Measurements from ENCODE around the gene SEC31B. TPM values are rescaled to one million over a fixed set of nuclear protein-coding genes. Genes with fewer than 3 reads are reported as not detected.

Gene SEC31B
- total RNA-seq, 1 donor from 2014 or later = 6.9 TPM

- no peak for DNase-seq (ENCODE audit: low read depth)
These were observed 16.7 kb downstream of the SEC31B start for GRCh38 chr10:100502926-100503494.

GRCh38 chr10:100501423-100501822 lies 18.2 kb downstream of the SEC31B start:
- DNase-seq (ENCODE audit: low read depth) = no peak

- DNase-seq (ENCODE audit: low read depth) = no peak
These were observed 21.6 kb downstream of the SEC31B start for GRCh38 chr10:100498059-100498458.

GRCh38 chr10:100496567-100496966 lies 23.1 kb downstream of the SEC31B start:
- DNase-seq (ENCODE audit: low read depth) = no peak

GRCh38 chr10:100490531-100490930 lies 29.1 kb downstream of the SEC31B start:
- no peak for DNase-seq (ENCODE audit: low read depth)

- no peak for DNase-seq (ENCODE audit: low read depth)
These were observed 30.3 kb downstream of the SEC31B start for GRCh38 chr10:100489396-100489795.

GRCh38 chr10:100487529-100487928 lies 32.1 kb downstream of the SEC31B start:
- no peak for DNase-seq (ENCODE audit: low read depth)

GRCh38 chr10:100485801-100486495 lies 33.7 kb downstream of the SEC31B start:
- DNase-seq (ENCODE audit: low read depth) = no peak

- no peak for DNase-seq (ENCODE audit: low read depth)
These were observed 34.3 kb downstream of the SEC31B start for GRCh38 chr10:100485366-100485765.

GRCh38 chr10:100483876-100484666 lies 35.6 kb downstream of the SEC31B start:
- DNase-seq (ENCODE audit: low read depth) = no peak

- DNase-seq (ENCODE audit: low read depth) = no peak
These were observed 36.9 kb downstream of the SEC31B start for GRCh38 chr10:100482834-100483185.

- DNase-seq (ENCODE audit: low read depth) = peak; percentile 74
These were observed 37.4 kb downstream of the SEC31B start for GRCh38 chr10:100482181-100482833.

- DNase-seq (ENCODE audit: low read depth) = peak; percentile 92
These were observed 38.1 kb downstream of the SEC31B start for GRCh38 chr10:100481462-100482081.

- no peak for DNase-seq (ENCODE audit: low read depth)
These were observed 39.7 kb downstream of the SEC31B start for GRCh38 chr10:100480002-100480401.

- no peak for DNase-seq (ENCODE audit: low read depth)
These were observed 40.6 kb downstream of the SEC31B start for GRCh38 chr10:100479037-100479436.

GRCh38 chr10:100477970-100478369 lies 41.7 kb downstream of the SEC31B start:
- no peak for DNase-seq (ENCODE audit: low read depth)

GRCh38 chr10:100470367-100470766 lies 49.3 kb downstream of the SEC31B start:
- no peak for DNase-seq (ENCODE audit: low read depth)

GRCh38 chr10:100469756-100470155 lies 49.9 kb downstream of the SEC31B start:
- peak; percentile 2 for DNase-seq (ENCODE audit: low read depth)

GRCh38 chr10:100468978-100469377 lies 50.7 kb downstream of the SEC31B start:
- no peak for DNase-seq (ENCODE audit: low read depth)

GRCh38 chr10:100468322-100468721 lies 51.3 kb downstream of the SEC31B start:
- no peak for DNase-seq (ENCODE audit: low read depth)

GRCh38 chr10:100462709-100463108 lies 57.0 kb downstream of the SEC31B start, which contains the start of gene WNT8B:
WNT8B (plus strand) TSS chr10:100463009; CDS start chr10:100463169, 160 bp downstream.
- DNase-seq (ENCODE audit: low read depth) = no peak

All from myocyte (in vitro differentiated cells).